ENCODE data around the gene CYP4F8.

- TF ChIP-seq, protein P1, sequence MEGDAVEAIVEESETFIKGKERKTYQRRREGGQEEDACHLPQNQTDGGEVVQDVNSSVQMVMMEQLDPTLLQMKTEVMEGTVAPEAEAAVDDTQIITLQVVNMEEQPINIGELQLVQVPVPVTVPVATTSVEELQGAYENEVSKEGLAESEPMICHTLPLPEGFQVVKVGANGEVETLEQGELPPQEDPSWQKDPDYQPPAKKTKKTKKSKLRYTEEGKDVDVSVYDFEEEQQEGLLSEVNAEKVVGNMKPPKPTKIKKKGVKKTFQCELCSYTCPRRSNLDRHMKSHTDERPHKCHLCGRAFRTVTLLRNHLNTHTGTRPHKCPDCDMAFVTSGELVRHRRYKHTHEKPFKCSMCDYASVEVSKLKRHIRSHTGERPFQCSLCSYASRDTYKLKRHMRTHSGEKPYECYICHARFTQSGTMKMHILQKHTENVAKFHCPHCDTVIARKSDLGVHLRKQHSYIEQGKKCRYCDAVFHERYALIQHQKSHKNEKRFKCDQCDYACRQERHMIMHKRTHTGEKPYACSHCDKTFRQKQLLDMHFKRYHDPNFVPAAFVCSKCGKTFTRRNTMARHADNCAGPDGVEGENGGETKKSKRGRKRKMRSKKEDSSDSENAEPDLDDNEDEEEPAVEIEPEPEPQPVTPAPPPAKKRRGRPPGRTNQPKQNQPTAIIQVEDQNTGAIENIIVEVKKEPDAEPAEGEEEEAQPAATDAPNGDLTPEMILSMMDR (IDR thresholded peaks at IDR 0.05), result no peak
- TF ChIP-seq POLR2A (IDR thresholded peaks at IDR 0.05; ENCODE audit: low read depth), result no peak
- no peak for TF ChIP-seq POLR2AphosphoS5 (IDR thresholded peaks at IDR 0.05)
- no peak for TF ChIP-seq EP300 (IDR thresholded peaks at IDR 0.05)
These were observed 5.8 kb upstream of the CYP4F8 start for GRCh38 chr19:15609261-15609660.

Data from esophagus muscularis mucosa (tissue), 4 donors.